GM18508 (cell line): ENCODE data around the gene CCDC47.
"Not testable (repeated sequence)": the region's sequence is repeated elsewhere in the genome, so short reads cannot be mapped to it uniquely, and the experiment has no call there.

ENCODE experiments used
- ATAC-seq: cut with Tn5 transposase; IDR thresholded peaks from one replicate; pipeline ENCODE4 v1.9.1; 2021; ENCODE audit warnings: moderate number of reproducible peaks; ENCODE audit not compliant: insufficient read depth, unreplicated experiment

The CCDC47 gene

GRCh38 chr17:63740464-63741142, 32.8 kb downstream of the CCDC47 start:
- ATAC-seq, result no peak

- ATAC-seq, result no peak
These were observed 37.7 kb downstream of the CCDC47 start for GRCh38 chr17:63735691-63736090.

GRCh38 chr17:63722403-63722802, 51.0 kb downstream of the CCDC47 start:
- ATAC-seq, result no peak

- ATAC-seq, result not testable (repeated sequence)
These were observed 53.2 kb downstream of the CCDC47 start for GRCh38 chr17:63720194-63720593.

- ATAC-seq, result no peak
These were observed 54.4 kb downstream of the CCDC47 start for GRCh38 chr17:63718988-63719387.

GRCh38 chr17:63716426-63716825, 57.0 kb downstream of the CCDC47 start:
- ATAC-seq, result no peak

GRCh38 chr17:63714550-63715277, 58.7 kb downstream of the CCDC47 start:
- no peak for ATAC-seq

GRCh38 chr17:63709110-63709509, 64.3 kb downstream of the CCDC47 start:
- no peak for ATAC-seq

- no peak for ATAC-seq
These were observed 66.2 kb downstream of the CCDC47 start for GRCh38 chr17:63707151-63707550.

GRCh38 chr17:63706336-63707082, 66.9 kb downstream of the CCDC47 start:
- no peak for ATAC-seq

- ATAC-seq, result no peak
These were observed 67.7 kb downstream of the CCDC47 start for GRCh38 chr17:63705657-63706056.

- ATAC-seq, result no peak
These were observed 68.6 kb downstream of the CCDC47 start for GRCh38 chr17:63704836-63705235.

GRCh38 chr17:63704259-63704576, 69.2 kb downstream of the CCDC47 start:
- no peak for ATAC-seq

GRCh38 chr17:63703556-63704258, 69.7 kb downstream of the CCDC47 start:
- ATAC-seq, result no peak

- ATAC-seq, result no peak
These were observed 70.4 kb downstream of the CCDC47 start for GRCh38 chr17:63703029-63703428.

GRCh38 chr17:63702721-63703015, 70.7 kb downstream of the CCDC47 start:
- no peak for ATAC-seq

- no peak for ATAC-seq
These were observed 71.3 kb downstream of the CCDC47 start for GRCh38 chr17:63701868-63702720.

- no peak for ATAC-seq
These were observed 72.0 kb downstream of the CCDC47 start for GRCh38 chr17:63701456-63701820.

GRCh38 chr17:63700528-63701455, 72.6 kb downstream of the CCDC47 start:
- ATAC-seq, result no peak
